ENCODE measurements around the gene RGL1. TPM values are rescaled to one million over a fixed set of nuclear protein-coding genes. Genes with fewer than 3 reads are reported as not detected.

RGL1 gene
- total RNA-seq, 6 experiments from 2014 or later: 12.0 to 16.8 (median 14.7) TPM

GRCh38 chr1:183810121-183810520 lies 5.2 kb downstream of the RGL1 start:
- no peaks in the 10 kb centered on the region for H3K9me3 Mint-ChIP-seq
- no peaks in the 10 kb centered on the region for H3K27me3 Mint-ChIP-seq (ENCODE audit: insufficient read depth)
- peaks cover 13% of the 10 kb centered on the region for H3K36me3 Mint-ChIP-seq (ENCODE audit: low read depth)
- peak; percentile 9 for DNase-seq
- TF ChIP-seq, protein P1, sequence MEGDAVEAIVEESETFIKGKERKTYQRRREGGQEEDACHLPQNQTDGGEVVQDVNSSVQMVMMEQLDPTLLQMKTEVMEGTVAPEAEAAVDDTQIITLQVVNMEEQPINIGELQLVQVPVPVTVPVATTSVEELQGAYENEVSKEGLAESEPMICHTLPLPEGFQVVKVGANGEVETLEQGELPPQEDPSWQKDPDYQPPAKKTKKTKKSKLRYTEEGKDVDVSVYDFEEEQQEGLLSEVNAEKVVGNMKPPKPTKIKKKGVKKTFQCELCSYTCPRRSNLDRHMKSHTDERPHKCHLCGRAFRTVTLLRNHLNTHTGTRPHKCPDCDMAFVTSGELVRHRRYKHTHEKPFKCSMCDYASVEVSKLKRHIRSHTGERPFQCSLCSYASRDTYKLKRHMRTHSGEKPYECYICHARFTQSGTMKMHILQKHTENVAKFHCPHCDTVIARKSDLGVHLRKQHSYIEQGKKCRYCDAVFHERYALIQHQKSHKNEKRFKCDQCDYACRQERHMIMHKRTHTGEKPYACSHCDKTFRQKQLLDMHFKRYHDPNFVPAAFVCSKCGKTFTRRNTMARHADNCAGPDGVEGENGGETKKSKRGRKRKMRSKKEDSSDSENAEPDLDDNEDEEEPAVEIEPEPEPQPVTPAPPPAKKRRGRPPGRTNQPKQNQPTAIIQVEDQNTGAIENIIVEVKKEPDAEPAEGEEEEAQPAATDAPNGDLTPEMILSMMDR (IDR thresholded peaks at IDR 0.05): no peak
- peaks cover 80% of the 10 kb centered on the region for H3K4me1 Mint-ChIP-seq (ENCODE audit: low read depth)
- peak overlapping the region; percentile 19; the same call in 1 of the 2 replicates for H3K27ac Mint-ChIP-seq
- no peak overlapping the region for H3K4me3 Mint-ChIP-seq

GRCh38 chr1:183810756-183811544 lies 6.0 kb downstream of the RGL1 start:
- no peak overlapping the region for H3K27ac Mint-ChIP-seq
- no peak overlapping the region for H3K4me3 Mint-ChIP-seq
- TF ChIP-seq, protein P1 (IDR thresholded peaks at IDR 0.05): no peak
- peaks cover 78% of the 10 kb centered on the region for H3K4me1 Mint-ChIP-seq (ENCODE audit: low read depth)
- H3K9me3 Mint-ChIP-seq: no peaks in the 10 kb centered on the region
- peaks cover 13% of the 10 kb centered on the region for H3K36me3 Mint-ChIP-seq (ENCODE audit: low read depth)
- no peak for DNase-seq
- no peaks in the 10 kb centered on the region for H3K27me3 Mint-ChIP-seq (ENCODE audit: insufficient read depth)

DNA sequence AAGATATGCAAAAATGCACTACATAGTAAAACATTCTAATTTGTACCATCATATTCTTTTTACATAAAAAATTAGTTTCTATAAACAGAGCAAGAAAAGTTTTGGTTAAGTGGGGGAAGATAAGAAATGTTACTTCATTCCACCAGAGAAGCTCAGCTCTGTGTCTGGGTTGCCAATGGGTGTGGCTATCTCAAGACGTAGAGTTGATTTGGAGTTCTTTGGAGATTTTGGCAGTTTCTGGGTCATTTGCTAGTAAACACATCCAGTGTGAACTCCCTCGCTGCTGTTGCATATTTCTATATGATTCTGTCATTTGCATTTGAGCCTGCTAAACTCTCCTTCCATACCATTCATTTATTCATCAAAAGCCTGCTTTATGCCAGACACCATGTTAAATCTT lies 7.2 kb downstream of the RGL1 start:
- Mint-ChIP-seq H3K27ac (no peak overlapping the region), H3K27me3 (ENCODE audit: insufficient read depth) (no peaks in the 10 kb centered on the region), H3K9me3 (no peaks in the 10 kb centered on the region), H3K36me3 (ENCODE audit: low read depth) (peaks cover 13% of the 10 kb centered on the region), H3K4me3 (peak overlapping the region; percentile 50; the same call in 1 of the 2 replicates), H3K4me1 (ENCODE audit: low read depth) (peaks cover 73% of the 10 kb centered on the region)
- TF ChIP-seq, protein P1 (IDR thresholded peaks at IDR 0.05): no peak
- DNase-seq: no peak

GRCh38 chr1:183812686-183813569 lies 8.0 kb downstream of the RGL1 start:
- DNase-seq: peak; percentile 57
- TF ChIP-seq, protein P1 (IDR thresholded peaks at IDR 0.05): no peak
- Mint-ChIP-seq H3K4me1 (ENCODE audit: low read depth) (peaks cover 73% of the 10 kb centered on the region), H3K27ac (peak overlapping the region; percentile 24), H3K9me3 (no peaks in the 10 kb centered on the region), H3K4me3 (peak overlapping the region; percentile 50), H3K27me3 (ENCODE audit: insufficient read depth) (no peaks in the 10 kb centered on the region), H3K36me3 (ENCODE audit: low read depth) (peaks cover 13% of the 10 kb centered on the region)

DNA sequence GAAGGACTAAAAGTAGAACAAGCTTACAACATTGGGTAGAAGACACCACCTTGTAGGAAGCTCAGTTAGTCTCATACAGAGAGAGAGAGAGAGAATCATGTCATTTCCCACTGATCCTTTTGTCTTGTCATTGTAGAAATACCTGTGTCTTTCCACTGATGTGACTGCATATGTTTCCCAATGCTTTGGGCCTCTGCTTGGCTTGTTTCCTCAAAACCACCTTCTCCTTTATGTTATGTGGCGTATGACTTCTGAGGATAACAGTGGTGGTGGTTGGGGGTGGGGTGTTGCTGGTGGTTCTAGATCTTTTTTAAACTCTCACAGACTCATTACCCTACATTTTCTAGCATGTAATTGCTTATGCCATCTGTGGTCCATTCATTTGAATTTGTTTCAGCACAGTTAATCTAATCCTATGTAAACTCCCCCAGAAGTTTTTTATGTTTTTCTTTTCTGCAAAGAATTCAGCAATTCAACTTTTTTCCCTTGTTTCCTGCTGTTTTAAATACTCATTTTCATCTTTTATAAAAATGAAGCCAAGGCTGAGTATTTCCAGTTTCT lies 9.3 kb downstream of the RGL1 start:
- Mint-ChIP-seq H3K9me3 (no peaks in the 10 kb centered on the region), H3K36me3 (ENCODE audit: low read depth) (peaks cover 13% of the 10 kb centered on the region), H3K4me3 (0 out of 2 replicates have a peak overlapping the region, but pooled peaks have one; percentile 50), H3K27me3 (ENCODE audit: insufficient read depth) (no peaks in the 10 kb centered on the region), H3K27ac (no peak overlapping the region), H3K4me1 (ENCODE audit: low read depth) (peaks cover 68% of the 10 kb centered on the region)
- TF ChIP-seq, protein P1 (IDR thresholded peaks at IDR 0.05): no peak
- DNase-seq: no peak
